Measurements from ENCODE around the gene SFXN4.

DNA sequence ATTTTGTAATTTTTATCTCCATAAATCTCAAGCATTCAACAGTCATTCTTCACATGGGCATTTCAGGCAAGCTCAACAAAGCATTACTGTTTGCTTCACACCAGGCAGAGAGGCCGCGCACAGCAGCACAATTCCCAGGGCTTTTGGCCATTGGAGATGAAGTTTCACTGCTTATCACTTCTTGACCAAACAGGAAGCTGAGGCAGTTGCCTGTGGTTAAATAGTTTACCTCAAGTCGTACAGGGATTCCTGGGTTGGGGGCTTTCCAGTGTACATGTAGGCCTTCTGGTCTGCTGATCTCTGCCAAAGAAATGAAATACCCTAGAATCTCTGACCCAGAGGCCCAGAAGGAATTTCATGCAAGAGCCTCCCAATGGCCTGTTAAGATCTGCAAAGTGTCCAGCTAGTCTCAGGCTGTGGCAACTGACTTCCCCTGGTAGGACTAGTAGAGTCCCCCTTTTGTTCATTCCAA is 24.3 kb upstream of the SFXN4 start:
- TF ChIP-seq POLR2AphosphoS5 (IDR thresholded peaks at IDR 0.05; ENCODE audit: borderline replicate concordance, low read depth, low read length) = no peak
- no peak for TF ChIP-seq EZH2 (IDR thresholded peaks at IDR 0.05)
- TF ChIP-seq FOXP2 (optimal IDR thresholded peaks at IDR 0.05; ENCODE audit: control extremely low read depth, extremely low read length, insufficient read depth) = no peak

All from SK-N-MC (cell line).